ENCODE data around the gene UGT1A3. TPM values are rescaled to one million over a fixed set of nuclear protein-coding genes. Genes with fewer than 3 reads are reported as not detected.
A peak's percentile ranks its signal among the peaks of the same experiment; 100 is the strongest.

The UGT1A3 gene
- polyA plus RNA-seq, 1 donor (not counting 4 experiments of a cell fraction or from before 2014, with no cell fraction given), result 3.2 TPM

- FAIRE-seq (peak; percentile 36), DNase-seq (ENCODE audit: low read depth, low spot score) (no peak)
- H3K36me3 ChIP-seq (ENCODE audit: control insufficient read depth in 2 of 2, extremely low read depth in 1 of 2, insufficient read depth in 2 of 2, low read length in 2 of 2), result no peaks in the 10 kb centered on the region
- H3K4me3 ChIP-seq (ENCODE audit: control insufficient read depth in 2 of 3, extremely low read depth in 1 of 3, insufficient read depth in 2 of 3, low read depth in 1 of 3, low read length in 3 of 3), result no peak overlapping the region
- dilution Hi-C loops (cut with MboI; ENCODE audit: extremely low pct_ligation_motif_present, low sequenced_read_pairs), result no loop called here
- peaks cover 10% of the 10 kb centered on the region for H3K27me3 ChIP-seq (ENCODE audit: control insufficient read depth, extremely low read depth, insufficient read depth, low read length)
- H3K27ac ChIP-seq (ENCODE audit: control insufficient read depth, insufficient read depth, low read length), result no peak overlapping the region
- no peaks in the 10 kb centered on the region for H4K20me1 ChIP-seq (ENCODE audit: control insufficient read depth, extremely low read depth, insufficient read depth, low read length)
- H3K79me2 ChIP-seq (ENCODE audit: control insufficient read depth, insufficient read depth, low read length), result no peaks in the 10 kb centered on the region
- H3K4me2 ChIP-seq (ENCODE audit: control insufficient read depth, extremely low read depth, insufficient read depth, low read depth, low read length), result no peak overlapping the region
- H3K9ac ChIP-seq (ENCODE audit: control insufficient read depth, extremely low read depth, insufficient read depth, low read length), result no peak overlapping the region
- TF ChIP-seq EZH2 (IDR thresholded peaks at IDR 0.05; ENCODE audit: low read length) (no peak), CTCF (optimal IDR thresholded peaks at IDR 0.05 in 1 of 3, IDR thresholded peaks at IDR 0.05 in 1 of 3, conservative IDR thresholded peaks at IDR 0.05 in 1 of 3; ENCODE audit: extremely low read depth in 1 of 3, insufficient read depth in 2 of 3, low read length in 3 of 3) (peak in 1 of 3 experiments; percentile 45)
- H3K9me1 ChIP-seq (ENCODE audit: control insufficient read depth, extremely low read depth, insufficient read depth, low read length), result no peaks in the 10 kb centered on the region
- H3K4me1 ChIP-seq (ENCODE audit: control insufficient read depth, extremely low read depth, insufficient read depth, low read length), result peaks cover 6% of the 10 kb centered on the region
- H3K9me3 ChIP-seq (ENCODE audit: control insufficient read depth, low read depth, low read length), result no peaks in the 10 kb centered on the region
- no peak overlapping the region for H2AFZ ChIP-seq (ENCODE audit: control insufficient read depth, low read length)
Observed at GRCh38 chr2:233801357-233802131, 72.7 kb downstream of the UGT1A3 start.

- H3K9me1 ChIP-seq (ENCODE audit: control insufficient read depth, extremely low read depth, insufficient read depth, low read length), result no peaks in the 10 kb centered on the region
- H3K9me3 ChIP-seq (ENCODE audit: control insufficient read depth, low read depth, low read length), result no peaks in the 10 kb centered on the region
- H3K79me2 ChIP-seq (ENCODE audit: control insufficient read depth, insufficient read depth, low read length), result no peaks in the 10 kb centered on the region
- H3K4me2 ChIP-seq (ENCODE audit: control insufficient read depth, extremely low read depth, insufficient read depth, low read depth, low read length), result no peak overlapping the region
- no peaks in the 10 kb centered on the region for H3K36me3 ChIP-seq (ENCODE audit: control insufficient read depth in 2 of 2, extremely low read depth in 1 of 2, insufficient read depth in 2 of 2, low read length in 2 of 2)
- H3K4me3 ChIP-seq (ENCODE audit: control insufficient read depth in 2 of 3, extremely low read depth in 1 of 3, insufficient read depth in 2 of 3, low read depth in 1 of 3, low read length in 3 of 3), result no peak overlapping the region
- H3K4me1 ChIP-seq (ENCODE audit: control insufficient read depth, extremely low read depth, insufficient read depth, low read length), result peaks cover 5% of the 10 kb centered on the region
- no peak for FAIRE-seq
- dilution Hi-C loops (cut with MboI; ENCODE audit: extremely low pct_ligation_motif_present, low sequenced_read_pairs), result no loop called here
- no peaks in the 10 kb centered on the region for H4K20me1 ChIP-seq (ENCODE audit: control insufficient read depth, extremely low read depth, insufficient read depth, low read length)
- H3K27ac ChIP-seq (ENCODE audit: control insufficient read depth, insufficient read depth, low read length), result no peak overlapping the region
- no peak overlapping the region for H2AFZ ChIP-seq (ENCODE audit: control insufficient read depth, low read length)
- no peak for DNase-seq (ENCODE audit: low read depth, low spot score)
- no peak for TF ChIP-seq EZH2 (IDR thresholded peaks at IDR 0.05; ENCODE audit: low read length)
- TF ChIP-seq CTCF (optimal IDR thresholded peaks at IDR 0.05 in 1 of 3, IDR thresholded peaks at IDR 0.05 in 1 of 3, conservative IDR thresholded peaks at IDR 0.05 in 1 of 3; ENCODE audit: extremely low read depth in 1 of 3, insufficient read depth in 2 of 3, low read length in 3 of 3), result no peak
- peaks cover 10% of the 10 kb centered on the region for H3K27me3 ChIP-seq (ENCODE audit: control insufficient read depth, extremely low read depth, insufficient read depth, low read length)
- H3K9ac ChIP-seq (ENCODE audit: control insufficient read depth, extremely low read depth, insufficient read depth, low read length), result no peak overlapping the region
Observed at GRCh38 chr2:233802132-233802815, 73.4 kb downstream of the UGT1A3 start.
